Middle frontal gyrus (tissue), 1 donor: Measurements from ENCODE around the gene NCAPG2.

Experiments used
- DNase-seq: peaks from one replicate; pipeline ENCODE4 v3.0.0-alpha.2; 2015; ENCODE audit warnings: low spot score; ENCODE audit errors: extremely low spot score

NCAPG2 gene

GRCh38 chr7:158733775-158734494 is 29.3 kb upstream of the NCAPG2 start:
- DNase-seq, result no peak

- no peak for DNase-seq
Measured at GRCh38 chr7:158733220-158733519, 28.6 kb upstream of the NCAPG2 start.

GRCh38 chr7:158732494-158733219 is 28.1 kb upstream of the NCAPG2 start:
- DNase-seq, result no peak

GRCh38 chr7:158731761-158732160 is 27.2 kb upstream of the NCAPG2 start:
- DNase-seq, result no peak

GRCh38 chr7:158730383-158731346 is 26.1 kb upstream of the NCAPG2 start:
- DNase-seq, result no peak

GRCh38 chr7:158729646-158730382 is 25.2 kb upstream of the NCAPG2 start:
- DNase-seq, result no peak

GRCh38 chr7:158728911-158729645 is 24.5 kb upstream of the NCAPG2 start:
- no peak for DNase-seq

- no peak for DNase-seq
Measured at GRCh38 chr7:158727690-158728089, 23.1 kb upstream of the NCAPG2 start.

GRCh38 chr7:158726277-158726807 is 21.7 kb upstream of the NCAPG2 start:
- DNase-seq, result no peak

GRCh38 chr7:158725506-158725800 is 20.8 kb upstream of the NCAPG2 start:
- DNase-seq, result no peak

- DNase-seq, result no peak
Measured at GRCh38 chr7:158724658-158725505, 20.3 kb upstream of the NCAPG2 start.

GRCh38 chr7:158723714-158724385 is 19.2 kb upstream of the NCAPG2 start:
- no peak for DNase-seq

- DNase-seq, result no peak
Measured at GRCh38 chr7:158723266-158723665, 18.7 kb upstream of the NCAPG2 start.

- no peak for DNase-seq
Measured at GRCh38 chr7:158722574-158723237, 18.1 kb upstream of the NCAPG2 start.

GRCh38 chr7:158720112-158720511 is 15.5 kb upstream of the NCAPG2 start:
- no peak for DNase-seq

GRCh38 chr7:158716802-158717201 is 12.2 kb upstream of the NCAPG2 start:
- DNase-seq, result no peak

- DNase-seq, result no peak
Measured at GRCh38 chr7:158710651-158711102, 6.1 kb upstream of the NCAPG2 start.

GRCh38 chr7:158707610-158708009 is 3.0 kb upstream of the NCAPG2 start:
- no peak for DNase-seq
